Measurements from ENCODE around the gene TFDP1.

Gene TFDP1

GRCh38 chr13:113668491-113668971 lies 84.0 kb downstream of the TFDP1 start:
- Histone ChIP-seq H2AFZ (ENCODE audit: low read depth, low read length) (no peak overlapping the region), H4K20me1 (ENCODE audit: insufficient read depth, low read length) (peaks cover 29% of the 10 kb centered on the region), H3K4me1 (ENCODE audit: insufficient read depth, low read length) (no peaks in the 10 kb centered on the region; the same call in 1 of the 2 replicates), H3K27me3 (ENCODE audit: insufficient read depth, low read length, poor library complexity) (no peaks in the 10 kb centered on the region), H3K27ac (ENCODE audit: low read length) (no peak overlapping the region), H3K36me3 (ENCODE audit: insufficient read depth, low read length) (no peaks in the 10 kb centered on the region), H3K79me2 (ENCODE audit: insufficient read depth, low read length) (no peaks in the 10 kb centered on the region), H3K9ac (ENCODE audit: low read depth, low read length) (no peak overlapping the region), H3K9me3 (ENCODE audit: insufficient read depth, low read length, severe bottlenecking) (no peaks in the 10 kb centered on the region), H3K4me2 (ENCODE audit: insufficient read depth, low read length) (no peak overlapping the region), H3K4me3 (ENCODE audit: low read depth in 1 of 2, low read length in 2 of 2) (no peak overlapping the region)
- DNase-seq (peak; percentile 30), ATAC-seq (ENCODE audit: insufficient read depth, low read depth) (peak; percentile 65)
- TF ChIP-seq CTCF (IDR thresholded peaks at IDR 0.05; ENCODE audit: borderline replicate concordance, extremely low read depth, low read length, poor library complexity, severe bottlenecking): no peak
- no peak for TF ChIP-seq EZH2 (IDR thresholded peaks at IDR 0.05; ENCODE audit: borderline replicate concordance, low read depth, low read length, severe bottlenecking)

- DNase-seq (no peak), ATAC-seq (ENCODE audit: insufficient read depth, low read depth) (no peak)
- no peak overlapping the region for H2AFZ ChIP-seq (ENCODE audit: low read depth, low read length)
- H3K4me3 ChIP-seq (ENCODE audit: low read depth in 1 of 2, low read length in 2 of 2): no peak overlapping the region
- no peaks in the 10 kb centered on the region; the same call in 1 of the 2 replicates for H3K4me1 ChIP-seq (ENCODE audit: insufficient read depth, low read length)
- TF ChIP-seq EZH2 (IDR thresholded peaks at IDR 0.05; ENCODE audit: borderline replicate concordance, low read depth, low read length, severe bottlenecking) (no peak), CTCF (IDR thresholded peaks at IDR 0.05; ENCODE audit: borderline replicate concordance, extremely low read depth, low read length, poor library complexity, severe bottlenecking) (no peak)
- no peaks in the 10 kb centered on the region for H3K27me3 ChIP-seq (ENCODE audit: insufficient read depth, low read length, poor library complexity)
- no peak overlapping the region for H3K9ac ChIP-seq (ENCODE audit: low read depth, low read length)
- no peaks in the 10 kb centered on the region for H3K36me3 ChIP-seq (ENCODE audit: insufficient read depth, low read length)
- no peaks in the 10 kb centered on the region for H3K79me2 ChIP-seq (ENCODE audit: insufficient read depth, low read length)
- no peak overlapping the region for H3K27ac ChIP-seq (ENCODE audit: low read length)
- H3K9me3 ChIP-seq (ENCODE audit: insufficient read depth, low read length, severe bottlenecking): no peaks in the 10 kb centered on the region
- H4K20me1 ChIP-seq (ENCODE audit: insufficient read depth, low read length): peaks cover 29% of the 10 kb centered on the region
- no peak overlapping the region for H3K4me2 ChIP-seq (ENCODE audit: insufficient read depth, low read length)
These were observed 84.7 kb downstream of the TFDP1 start for GRCh38 chr13:113669231-113669754.

GRCh38 chr13:113669755-113670341 lies 85.3 kb downstream of the TFDP1 start:
- no peak for ATAC-seq (ENCODE audit: insufficient read depth, low read depth)
- no peaks in the 10 kb centered on the region; the same call in 1 of the 2 replicates for H3K4me1 ChIP-seq (ENCODE audit: insufficient read depth, low read length)
- no peak overlapping the region for H3K27ac ChIP-seq (ENCODE audit: low read length)
- H3K4me3 ChIP-seq (ENCODE audit: low read depth in 1 of 2, low read length in 2 of 2): no peak overlapping the region
- peaks cover 26% of the 10 kb centered on the region for H4K20me1 ChIP-seq (ENCODE audit: insufficient read depth, low read length)
- no peak for TF ChIP-seq EZH2 (IDR thresholded peaks at IDR 0.05; ENCODE audit: borderline replicate concordance, low read depth, low read length, severe bottlenecking)
- TF ChIP-seq CTCF (IDR thresholded peaks at IDR 0.05; ENCODE audit: borderline replicate concordance, extremely low read depth, low read length, poor library complexity, severe bottlenecking): no peak
- no peak overlapping the region for H2AFZ ChIP-seq (ENCODE audit: low read depth, low read length)
- no peak overlapping the region for H3K4me2 ChIP-seq (ENCODE audit: insufficient read depth, low read length)
- no peaks in the 10 kb centered on the region for H3K36me3 ChIP-seq (ENCODE audit: insufficient read depth, low read length)
- no peaks in the 10 kb centered on the region for H3K9me3 ChIP-seq (ENCODE audit: insufficient read depth, low read length, severe bottlenecking)
- no peaks in the 10 kb centered on the region for H3K27me3 ChIP-seq (ENCODE audit: insufficient read depth, low read length, poor library complexity)
- H3K79me2 ChIP-seq (ENCODE audit: insufficient read depth, low read length): no peaks in the 10 kb centered on the region
- no peak overlapping the region for H3K9ac ChIP-seq (ENCODE audit: low read depth, low read length)
- DNase-seq: no peak
